ENCODE data around the gene C6orf52. TPM values are rescaled to one million over a fixed set of nuclear protein-coding genes. Genes with fewer than 3 reads are reported as not detected.

C6orf52 gene
- total RNA-seq, 1 experiment from 2014 or later: 3.9 TPM

- TF ChIP-seq TCF7L2 (IDR thresholded peaks at IDR 0.05; ENCODE audit: borderline replicate concordance, extremely low read depth, insufficient read depth, insufficient read length) (no peak), SIN3A (IDR thresholded peaks at IDR 0.05; ENCODE audit: low read depth) (no peak)
These were observed 50.2 kb downstream of the C6orf52 start (continued) for GRCh38 chr6:10644225-10644624.

- H3K9ac ChIP-seq (ENCODE audit: low read length): no peak overlapping the region
- H3K36me3 ChIP-seq (ENCODE audit: control insufficient read depth in 1 of 2, insufficient read depth in 2 of 2, low read length in 2 of 2): no peaks in the 10 kb centered on the region
- ChIA-PET RAD21 (ENCODE audit: low non-redundant PET in 1 of 2, low total read pairs in 2 of 2, uncharacterized antibody in 2 of 2, unreplicated experiment in 2 of 2) (interaction anchor here in 1 of 2 experiments (0.6 kb wide), 1 partner anchor 12 kb away, joined by 3 read pairs; no protein-coding TSS in a partner anchor), CTCF (no interaction called here), POLR2A (interaction anchor here (1.3 kb wide), 1 partner anchor 17 kb away, joined by 3 read pairs; no protein-coding TSS in a partner anchor)
- no TSS peak for BruUV-seq (replicated peaks)
- no peak overlapping the region for H3K27ac ChIP-seq (ENCODE audit: low read depth, low read length)
- no peak overlapping the region for H3K4me2 ChIP-seq (ENCODE audit: low read length)
- H3K79me2 ChIP-seq (ENCODE audit: insufficient read depth, low read length): no peaks in the 10 kb centered on the region
- no peaks in the 10 kb centered on the region for H4K20me1 ChIP-seq (ENCODE audit: insufficient read depth)
- no peaks in the 10 kb centered on the region; a peak in 1 of 4 replicates for H3K9me3 ChIP-seq (ENCODE audit: control insufficient read depth in 1 of 2, insufficient read depth in 1 of 2, low read depth in 1 of 2, low read length in 2 of 2)
- no peak for TF ChIP-seq POLR2AphosphoS5 (IDR thresholded peaks at IDR 0.05; ENCODE audit: low read depth, low read length)
- no peak for TF ChIP-seq EZH2phosphoT487 (IDR thresholded peaks at IDR 0.05; ENCODE audit: borderline replicate concordance)
- no peak for TF ChIP-seq MAX (IDR thresholded peaks at IDR 0.05)
- no peak for TF ChIP-seq SIN3A (IDR thresholded peaks at IDR 0.05; ENCODE audit: low read depth)
- no peak for TF ChIP-seq JUND (IDR thresholded peaks at IDR 0.05)
- TF ChIP-seq CTCF (IDR thresholded peaks at IDR 0.05 in 2 of 3, conservative IDR thresholded peaks at IDR 0.05 in 1 of 3; ENCODE audit: borderline replicate concordance in 1 of 3, insufficient read depth in 1 of 3, low read depth in 2 of 3, low read length in 2 of 3): no peak
- no peak for TF ChIP-seq REST (IDR thresholded peaks at IDR 0.05; ENCODE audit: low read depth)
- no peak for TF ChIP-seq ZFX (IDR thresholded peaks at IDR 0.05)
- no peak for TF ChIP-seq EZH2 (IDR thresholded peaks at IDR 0.05)
- TF ChIP-seq ZNF274 (IDR thresholded peaks at IDR 0.05; ENCODE audit: low read depth, low read length): no peak
- no peak for TF ChIP-seq SP1 (IDR thresholded peaks at IDR 0.05; ENCODE audit: low read depth)
- no peak for TF ChIP-seq ELF1 (IDR thresholded peaks at IDR 0.05; ENCODE audit: borderline replicate concordance, low read depth)
- no peak for TF ChIP-seq TCF7L2 (IDR thresholded peaks at IDR 0.05; ENCODE audit: borderline replicate concordance, extremely low read depth, insufficient read depth, insufficient read length)
- TF ChIP-seq EGR1 (IDR thresholded peaks at IDR 0.05; ENCODE audit: low read depth): no peak
- TF ChIP-seq ZBTB33 (IDR thresholded peaks at IDR 0.05; ENCODE audit: extremely low read depth, insufficient replicate concordance, low read length): no peak
- TF ChIP-seq SRF (IDR thresholded peaks at IDR 0.05; ENCODE audit: low read depth): no peak
- H3K9me2 ChIP-seq (ENCODE audit: insufficient read depth): no peaks in the 10 kb centered on the region
- intact Hi-C loops (cut with micrococcal nuclease): no loop called here
- no peak overlapping the region for H2AFZ ChIP-seq (ENCODE audit: low read depth, low read length, poor library complexity, severe bottlenecking)
- ATAC-seq (no peak), DNase-seq (ENCODE audit: low read depth, low spot score) (no peak)
- H3K27me3 ChIP-seq (ENCODE audit: insufficient read depth, low read length): no peaks in the 10 kb centered on the region
- no peak overlapping the region for H3K4me3 ChIP-seq (replicated peaks in 1 of 2; ENCODE audit: low read depth in 1 of 2, low read length in 2 of 2)
- H3K4me1 ChIP-seq (ENCODE audit: control insufficient read depth in 1 of 2, insufficient read depth in 2 of 2, low read length in 2 of 2): no peaks in the 10 kb centered on the region
These were observed 51.2 kb downstream of the C6orf52 start for GRCh38 chr6:10643201-10643651.

Measured in HCT116 (cell line).